Measurements from ENCODE around the gene LIN28A. TPM values are rescaled to one million over a fixed set of nuclear protein-coding genes. Genes with fewer than 3 reads are reported as not detected.

LIN28A gene
- total RNA-seq, 4 donors from 2014 or later: not detected

DNA sequence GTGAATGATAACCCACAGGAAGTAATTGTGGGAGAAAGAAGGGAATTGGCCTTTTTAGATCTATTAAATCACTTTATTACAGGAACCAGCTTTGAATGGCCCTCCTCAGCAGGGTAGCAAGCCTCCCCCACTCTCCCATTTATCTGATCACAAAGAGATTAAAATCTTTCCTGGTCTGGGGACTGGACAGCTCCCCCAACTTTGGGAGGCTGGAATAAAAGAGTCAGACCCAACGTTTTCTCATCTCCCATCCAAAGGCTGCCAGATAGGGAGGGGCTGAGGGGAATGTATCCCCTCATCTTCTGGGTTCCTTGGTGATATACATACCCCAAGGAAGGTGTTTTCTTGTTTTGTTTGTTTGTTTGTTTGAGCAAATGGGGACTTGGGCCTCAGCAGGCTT lies 2.4 kb downstream of the LIN28A start:
- H3K27ac ChIP-seq: no peak overlapping the region
- H3K27me3 ChIP-seq: peaks cover 0 to 42% of the 10 kb centered on the region in 2 donors
- H3K36me3 ChIP-seq: no peaks in the 10 kb centered on the region
- no peaks in the 10 kb centered on the region for H3K4me1 ChIP-seq
- no peak for DNase-seq
- H3K4me3 ChIP-seq: no peak overlapping the region
- H3K9me3 ChIP-seq: no peaks in the 10 kb centered on the region
- TF ChIP-seq CTCF (IDR thresholded peaks at IDR 0.05) (no peak), POLR2A (IDR thresholded peaks at IDR 0.05) (no peak)

DNA sequence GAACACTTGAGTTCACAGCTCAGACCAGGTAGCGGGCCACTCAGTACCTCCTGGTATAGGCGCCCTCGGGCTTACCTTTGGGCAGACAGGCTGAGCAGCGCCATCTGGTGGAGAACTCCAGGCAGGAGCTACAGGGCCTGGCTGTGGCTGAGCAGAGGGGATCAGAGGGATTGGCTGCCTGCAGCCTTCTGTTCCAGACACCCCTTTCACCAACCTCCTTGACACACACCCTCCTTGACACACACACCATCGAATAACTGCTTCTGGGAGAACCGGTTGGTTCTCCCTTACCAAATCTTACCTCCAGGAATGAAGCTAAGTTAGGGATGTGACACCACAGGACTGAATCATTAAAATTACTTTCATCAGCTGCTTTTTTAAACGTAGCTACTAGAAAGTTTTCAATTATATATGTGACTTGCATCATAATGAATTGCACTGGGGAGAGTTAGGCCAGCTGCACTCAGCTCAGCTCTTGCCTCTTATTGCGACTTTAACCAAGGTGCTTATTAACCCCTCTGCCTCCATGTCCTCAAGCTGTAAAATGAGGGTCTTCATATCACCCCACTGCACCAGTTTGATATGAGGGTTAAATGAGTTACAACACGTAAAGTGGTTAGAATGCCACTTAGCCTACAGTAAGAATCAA lies 6.6 kb downstream of the LIN28A start:
- peaks cover 0 to 13% of the 10 kb centered on the region in 2 donors for H3K27me3 ChIP-seq
- TF ChIP-seq CTCF (IDR thresholded peaks at IDR 0.05): peak; percentile 41 to 91 (median 72)
- TF ChIP-seq POLR2A (IDR thresholded peaks at IDR 0.05): no peak
- no peaks in the 10 kb centered on the region for H3K9me3 ChIP-seq
- no peaks in the 10 kb centered on the region for H3K4me1 ChIP-seq
- DNase-seq: peak; percentile 83 to 94 (median 83)
- H3K27ac ChIP-seq: no peak overlapping the region
- H3K4me3 ChIP-seq: no peak overlapping the region
- H3K36me3 ChIP-seq: no peaks in the 10 kb centered on the region

DNA sequence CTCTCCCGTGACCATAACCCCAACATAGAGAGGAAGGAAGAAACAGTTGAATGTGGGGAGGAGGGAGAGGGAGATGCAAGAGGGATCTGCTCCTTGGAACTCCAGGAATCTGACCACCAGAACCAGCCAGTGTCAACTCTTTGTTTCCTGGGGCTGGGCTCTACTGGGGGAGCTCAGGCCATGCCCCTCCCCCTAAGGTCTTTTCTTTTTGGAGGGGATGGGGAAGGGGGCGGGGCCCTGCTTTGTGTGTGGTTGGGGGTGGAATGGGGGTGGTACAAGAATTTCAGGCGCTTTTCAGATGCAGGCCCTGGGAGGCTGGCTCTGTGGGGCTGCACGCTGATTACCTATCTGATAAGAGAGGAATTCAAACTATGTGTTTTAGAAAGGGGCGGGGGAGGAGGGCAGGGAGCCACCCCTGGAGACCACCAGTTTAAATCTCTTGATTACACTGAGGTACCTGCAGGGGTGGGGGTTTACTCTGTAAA lies 8.3 kb downstream of the LIN28A start:
- H3K36me3 ChIP-seq: no peaks in the 10 kb centered on the region
- no peak overlapping the region for H3K4me3 ChIP-seq
- no peaks in the 10 kb centered on the region for H3K4me1 ChIP-seq
- H3K9me3 ChIP-seq: no peaks in the 10 kb centered on the region
- no peak overlapping the region for H3K27ac ChIP-seq
- TF ChIP-seq POLR2A (IDR thresholded peaks at IDR 0.05) (no peak), CTCF (IDR thresholded peaks at IDR 0.05) (no peak)
- DNase-seq: no peak
- no peaks in the 10 kb centered on the region for H3K27me3 ChIP-seq

GRCh38 chr1:26419494-26419893 lies 8.9 kb downstream of the LIN28A start:
- no peaks in the 10 kb centered on the region for H3K9me3 ChIP-seq
- no peak overlapping the region for H3K27ac ChIP-seq
- H3K27me3 ChIP-seq: no peaks in the 10 kb centered on the region
- no peaks in the 10 kb centered on the region for H3K4me1 ChIP-seq
- no peak for DNase-seq
- no peaks in the 10 kb centered on the region for H3K36me3 ChIP-seq
- TF ChIP-seq CTCF (IDR thresholded peaks at IDR 0.05) (no peak), POLR2A (IDR thresholded peaks at IDR 0.05) (no peak)
- H3K4me3 ChIP-seq: no peak overlapping the region

- Histone ChIP-seq H3K27ac (no peak overlapping the region), H3K9me3 (no peaks in the 10 kb centered on the region), H3K4me1 (peaks cover 0 to 26% (median 8%) of the 10 kb centered on the region in 4 donors), H3K27me3 (no peaks in the 10 kb centered on the region), H3K4me3 (no peak overlapping the region), H3K36me3 (no peaks in the 10 kb centered on the region)
- no peak for DNase-seq
- no peak for TF ChIP-seq POLR2A (IDR thresholded peaks at IDR 0.05)
- TF ChIP-seq CTCF (IDR thresholded peaks at IDR 0.05): no peak
Observed at GRCh38 chr1:26429721-26430120, 19.1 kb downstream of the LIN28A start.

Data from Peyer's patch (tissue), 4 donors.